ENCODE data around the gene RNF130.

GRCh38 chr5:179927824-179928223 lies 143.7 kb downstream of the RNF130 start:
- no peak for TF ChIP-seq USF1 (CRISPR knock-in tag; IDR thresholded peaks at IDR 0.05)
- TF ChIP-seq SIX5 (IDR thresholded peaks at IDR 0.05; ENCODE audit: borderline replicate concordance in 1 of 2, insufficient read depth in 1 of 2, low read depth in 1 of 2, low read length in 2 of 2) = no peak
- no peak for TF ChIP-seq ZBTB34 (CRISPR knock-in tag; IDR thresholded peaks at IDR 0.05)
- TF ChIP-seq ZNF609 (CRISPR knock-in tag; IDR thresholded peaks at IDR 0.05; ENCODE audit: borderline replicate concordance) = no peak
- TF ChIP-seq ZNF512 (tag; IDR thresholded peaks at IDR 0.05) = no peak
- no peak for TF ChIP-seq MYC (IDR thresholded peaks at IDR 0.05; ENCODE audit: low read depth, low read length)
- no peak for TF ChIP-seq MYC (CRISPR knock-in tag; IDR thresholded peaks at IDR 0.05; ENCODE audit: borderline replicate concordance, low read depth)
- TF ChIP-seq CTCF (IDR thresholded peaks at IDR 0.05 in 2 of 3, conservative IDR thresholded peaks at IDR 0.05 in 1 of 3; ENCODE audit: insufficient read depth in 2 of 3, low read depth in 1 of 3, low read length in 3 of 3) = no peak
- TF ChIP-seq JUNB (CRISPR knock-in tag; conservative IDR thresholded peaks at IDR 0.05) = no peak
